Activated CD8-positive, alpha-beta memory T cell treated with anti-CD3 and anti-CD28 coated beads, Interleukin-2, amount 50 U/mL, for 48 hours (primary cell): ENCODE results near the gene RFT1.
A peak's percentile ranks its signal among the peaks of the same experiment; 100 is the strongest.
"Not testable (repeated sequence)": the region's sequence is repeated elsewhere in the genome, so short reads cannot be mapped to it uniquely, and the experiment has no call there.

Experiments used
- DNase-seq: peaks from one replicate; pipeline ENCODE4 v3.0.0-alpha.2; 2020

Gene RFT1

DNA sequence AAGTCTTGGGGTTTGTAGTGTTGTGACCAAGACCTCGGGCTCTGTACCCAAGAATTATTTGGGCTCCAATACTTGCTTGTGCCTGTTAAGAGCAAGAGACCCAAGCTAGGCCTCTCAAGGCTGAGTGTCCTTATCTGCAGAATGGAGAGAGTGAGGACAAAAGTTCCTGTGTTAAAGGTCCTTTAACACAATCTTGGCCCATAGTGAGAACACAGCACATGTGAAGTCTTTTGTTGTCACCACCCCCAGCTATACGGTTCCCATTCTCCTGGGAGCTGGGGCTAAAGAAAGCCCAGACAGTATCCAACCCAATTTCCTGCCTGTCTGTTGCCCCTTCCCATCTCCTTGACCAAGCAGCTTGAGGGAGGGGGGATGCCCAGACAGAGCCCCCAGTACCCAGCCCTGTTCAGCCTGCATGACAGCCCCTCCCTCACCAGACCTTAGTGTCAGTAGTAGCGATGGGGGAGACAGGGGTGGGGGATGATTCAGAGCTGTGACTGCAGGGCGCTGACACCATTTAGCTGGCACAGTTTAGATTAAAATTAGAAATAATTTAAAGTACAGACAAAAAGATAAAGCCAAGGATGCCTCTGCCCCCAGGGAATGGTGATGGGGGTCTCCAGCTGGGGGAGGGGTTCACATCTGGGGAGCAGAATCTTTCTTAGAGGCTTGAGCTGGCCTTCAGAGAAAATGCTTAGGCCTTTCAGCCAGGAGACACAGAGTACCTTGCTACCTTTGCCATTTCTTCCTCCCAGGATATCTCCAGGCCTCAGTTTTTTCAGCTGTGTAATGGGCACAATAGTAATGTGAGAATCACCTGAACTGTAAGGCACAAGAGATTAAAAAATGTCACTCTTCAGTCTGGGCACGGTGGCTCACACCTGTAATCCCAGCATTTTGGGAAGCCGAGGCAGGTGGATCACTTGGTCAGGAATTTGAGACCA is 33.5 kb upstream of the RFT1 start:
- no peak for DNase-seq

DNA sequence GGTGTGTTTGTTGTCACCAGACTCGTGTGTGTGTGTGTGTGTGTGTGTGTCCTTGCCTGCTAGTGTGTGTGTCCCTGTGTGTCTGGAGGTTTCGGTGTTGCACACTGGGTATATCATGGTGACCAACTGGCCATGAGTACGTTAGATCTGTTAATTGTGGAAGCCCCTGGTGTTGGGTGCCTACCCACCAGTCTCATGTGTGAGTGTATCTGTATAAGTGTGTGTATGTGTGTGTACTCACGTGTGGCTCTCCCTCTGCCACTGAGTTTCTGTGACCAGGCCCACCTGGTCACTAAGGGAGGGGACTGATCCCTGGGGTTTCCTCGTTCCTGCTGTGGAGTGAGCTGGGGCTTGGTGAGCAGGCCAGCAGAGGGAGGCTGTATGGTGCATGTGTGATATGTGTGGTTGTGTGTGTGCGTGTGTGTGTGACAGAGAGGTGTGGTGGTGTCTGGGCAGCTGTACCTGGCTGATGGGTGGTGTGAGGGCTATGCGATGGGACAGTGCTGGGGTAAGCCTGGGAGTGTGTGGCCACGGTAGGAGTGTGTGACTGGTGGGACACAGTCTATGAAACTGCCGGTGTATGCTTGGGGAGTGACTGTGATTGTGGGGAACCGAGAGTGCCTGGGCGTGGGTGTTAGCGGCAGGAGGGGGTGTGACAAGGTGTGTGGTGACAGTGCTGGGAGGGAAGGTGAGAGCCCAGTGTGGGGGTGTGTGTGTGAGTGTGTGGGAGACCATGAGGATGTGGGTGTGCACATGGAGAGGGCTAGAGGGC is 32.6 kb upstream of the RFT1 start:
- no peak for DNase-seq

DNA sequence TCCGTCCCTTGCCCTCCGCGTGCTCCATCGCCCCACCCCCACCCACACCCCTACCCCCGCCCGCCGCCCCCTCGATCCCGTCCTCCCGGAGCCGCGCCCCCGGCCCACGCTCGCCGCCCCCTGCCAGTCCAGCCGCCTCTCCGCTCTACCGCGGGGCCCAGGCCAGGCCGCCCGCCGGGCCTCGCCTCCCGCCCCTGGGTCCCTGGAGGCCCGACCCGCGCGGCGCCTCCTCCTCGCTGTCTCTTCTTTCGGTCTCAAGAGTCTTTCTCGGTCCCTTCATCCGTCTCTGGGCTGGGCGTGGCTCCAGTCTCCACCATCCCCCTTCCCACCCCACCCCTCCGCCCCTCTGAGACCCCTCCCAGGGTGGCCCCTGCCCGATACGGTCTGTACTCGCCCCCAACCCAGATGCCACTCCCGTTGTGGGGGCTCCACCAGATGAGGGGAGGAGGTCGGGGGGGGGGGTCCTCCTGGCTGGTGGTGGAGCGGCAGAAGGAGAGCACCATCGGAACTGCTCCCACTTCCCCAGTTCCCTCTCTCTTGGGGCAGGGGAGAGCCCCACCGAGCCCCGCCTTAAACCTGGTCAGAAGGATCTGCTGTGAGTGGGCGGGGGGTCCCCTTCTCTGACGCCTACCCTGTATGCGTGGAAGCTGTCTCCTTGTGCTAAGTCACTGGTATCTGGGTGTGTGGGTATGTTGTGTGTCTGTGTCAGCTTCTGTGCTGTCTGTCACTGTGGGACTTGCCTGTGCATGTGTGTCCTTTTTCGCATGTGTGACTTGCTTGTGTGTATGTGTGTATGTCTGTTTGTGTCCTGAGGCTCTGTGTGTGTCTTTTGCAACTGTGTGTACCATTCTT is 31.8 kb upstream of the RFT1 start:
- DNase-seq: peak; percentile 66

DNA sequence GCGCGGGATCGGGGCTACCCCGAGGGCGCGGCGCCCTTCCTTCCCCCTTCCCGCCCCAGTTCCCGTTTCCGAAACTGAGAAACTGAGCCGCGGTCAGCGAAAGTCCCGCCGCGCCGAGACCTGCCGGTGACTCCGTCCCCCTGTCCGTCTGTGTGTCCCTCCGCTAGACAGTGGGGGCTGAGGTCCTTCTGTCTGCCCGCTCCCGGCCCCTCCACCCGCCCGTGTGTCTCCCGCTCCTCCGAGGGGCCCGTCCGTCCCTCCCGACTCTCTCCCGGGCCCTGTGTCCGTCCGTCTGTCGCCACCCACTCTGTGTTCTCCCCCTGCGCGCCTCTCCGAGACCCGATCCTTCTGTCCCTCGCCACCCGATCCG is 31.2 kb upstream of the RFT1 start:
- peak; percentile 63 for DNase-seq

DNA sequence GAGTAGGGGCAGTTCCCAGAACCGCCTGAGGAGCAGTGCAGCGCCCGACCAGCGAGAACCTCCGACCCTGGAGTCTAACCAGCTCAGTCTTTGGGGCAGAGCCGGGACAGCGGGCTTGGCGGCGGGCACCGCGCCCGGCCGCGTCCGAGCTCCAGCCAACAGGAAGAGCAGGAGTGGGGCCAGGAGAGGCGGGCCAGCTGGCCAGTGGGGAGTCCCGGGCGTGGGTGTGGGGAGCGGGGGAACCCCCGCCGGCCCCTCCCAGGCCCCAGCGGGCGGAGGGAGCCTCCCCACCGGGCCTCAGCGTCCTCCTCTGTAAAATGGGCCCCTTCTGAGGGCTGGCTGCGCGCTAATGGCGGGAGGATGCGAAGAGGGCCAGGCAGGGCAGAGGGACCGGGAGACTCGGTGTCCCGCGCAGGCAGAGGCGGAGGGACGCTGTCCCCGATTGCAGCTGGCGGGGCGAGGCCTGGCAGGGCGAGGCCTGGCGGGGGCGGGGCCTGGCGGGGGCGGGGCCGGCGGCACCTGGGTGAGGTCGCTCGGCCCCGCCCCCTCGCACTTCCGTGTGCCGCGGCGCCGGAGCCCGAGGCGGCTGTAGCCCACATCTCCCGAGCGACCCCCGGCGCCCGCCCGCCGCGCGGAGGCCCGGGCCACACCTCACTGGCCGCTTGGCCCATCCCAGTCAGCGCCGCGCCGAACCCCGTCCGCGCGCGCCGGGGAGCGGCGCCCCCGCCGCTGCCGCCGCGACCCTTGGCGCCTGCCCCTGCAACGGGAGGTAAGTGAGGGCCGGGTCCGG is 30.6 kb upstream of the RFT1 start, which contains the start of gene PRKCD:
TSS of gene PRKCD (plus strand) at position 550 of the 790 bp plus-strand sequence. CDS start 17,214 bp downstream, outside the sequence.
- DNase-seq: peak; percentile 87

DNA sequence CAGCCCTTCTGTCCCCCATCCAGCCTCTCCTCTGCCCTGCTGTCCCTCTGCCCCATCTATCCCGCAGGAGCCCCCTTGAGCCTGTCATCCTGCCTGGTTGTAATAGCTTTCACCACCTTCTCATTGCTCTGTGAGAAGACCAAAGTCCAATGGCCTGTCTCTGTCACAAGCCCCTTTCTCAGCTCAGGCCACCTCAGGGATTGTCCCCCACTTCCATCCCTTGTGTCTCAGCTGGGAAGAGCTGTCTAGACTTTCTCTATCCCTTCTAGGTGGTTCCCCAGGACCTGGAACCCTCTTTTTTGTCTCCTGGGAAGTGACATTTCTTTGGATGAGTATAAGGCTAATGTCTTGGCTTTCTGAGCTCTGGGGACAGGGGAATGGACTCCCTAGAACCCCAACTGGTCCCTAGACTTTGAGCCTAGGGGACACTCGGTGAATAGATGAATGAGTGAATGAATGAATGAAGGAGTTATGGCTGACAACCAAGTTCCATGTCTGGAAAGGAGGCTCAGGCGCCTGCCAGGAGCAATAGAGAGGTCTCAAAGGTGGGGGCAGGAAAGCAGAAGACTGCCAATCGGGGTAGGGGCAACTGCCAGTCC is 29.9 kb upstream of the RFT1 start:
- DNase-seq: no peak

DNA sequence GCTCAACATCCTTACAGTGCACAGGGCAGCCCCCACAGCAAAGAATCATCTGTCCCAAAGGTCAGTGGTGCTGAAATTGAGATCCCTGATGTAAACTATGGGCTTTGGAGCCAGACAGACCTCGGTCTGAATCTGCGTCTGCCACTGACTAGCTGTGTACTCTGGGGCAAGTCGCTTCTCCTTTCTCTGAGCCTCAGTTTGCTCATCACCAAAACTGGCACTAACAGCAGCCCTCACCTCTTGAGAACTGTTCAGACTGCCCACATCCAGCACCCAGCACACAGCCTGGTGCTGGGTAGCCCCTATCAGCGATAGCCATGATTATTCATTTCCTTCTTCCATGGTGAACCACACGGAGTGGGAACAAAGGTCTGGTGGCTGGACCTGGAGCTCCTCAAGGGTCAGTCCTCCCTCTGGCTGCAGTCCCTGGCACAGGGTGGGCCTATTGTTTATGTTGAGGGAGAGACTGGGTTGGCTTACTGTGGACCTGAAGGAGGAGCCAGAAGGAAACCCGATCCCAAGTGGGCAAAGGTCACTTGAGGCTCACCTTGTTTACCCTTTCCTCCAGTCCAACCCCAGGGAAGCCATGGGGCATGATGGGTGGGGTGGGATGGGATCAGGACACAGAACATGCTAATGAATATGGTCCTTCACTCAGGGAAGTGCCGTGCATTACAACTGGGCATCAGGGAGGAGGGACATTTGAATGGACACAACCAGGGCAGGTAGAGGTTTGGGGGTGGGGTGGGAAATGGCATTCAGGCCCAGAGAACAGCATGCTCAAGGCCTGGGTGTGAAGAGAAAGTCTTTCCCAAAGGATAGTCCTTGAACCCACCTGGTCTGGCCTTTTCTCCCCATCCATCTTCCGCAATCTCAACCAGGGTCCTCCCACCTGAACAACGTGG is 29.2 kb upstream of the RFT1 start:
- no peak for DNase-seq

DNA sequence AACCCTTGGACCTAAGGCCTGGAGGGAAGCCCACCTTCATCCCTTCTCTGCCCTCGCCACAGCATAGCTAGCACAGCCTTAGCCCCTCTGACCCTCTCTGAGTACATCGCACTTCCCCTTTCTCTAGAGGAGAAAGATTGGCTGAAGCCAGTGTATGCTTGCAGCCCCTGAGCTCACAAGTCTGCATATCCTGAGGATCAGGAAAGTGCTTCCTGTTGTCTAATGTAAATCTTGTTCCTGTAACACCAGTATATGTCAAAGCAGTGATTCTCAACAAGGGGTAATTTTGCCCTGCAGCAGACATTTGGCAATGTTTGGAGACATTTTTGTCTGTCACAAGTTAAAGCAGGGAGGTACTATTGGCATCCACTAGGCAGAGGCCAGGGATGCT is 28.5 kb upstream of the RFT1 start:
- DNase-seq: no peak

DNA sequence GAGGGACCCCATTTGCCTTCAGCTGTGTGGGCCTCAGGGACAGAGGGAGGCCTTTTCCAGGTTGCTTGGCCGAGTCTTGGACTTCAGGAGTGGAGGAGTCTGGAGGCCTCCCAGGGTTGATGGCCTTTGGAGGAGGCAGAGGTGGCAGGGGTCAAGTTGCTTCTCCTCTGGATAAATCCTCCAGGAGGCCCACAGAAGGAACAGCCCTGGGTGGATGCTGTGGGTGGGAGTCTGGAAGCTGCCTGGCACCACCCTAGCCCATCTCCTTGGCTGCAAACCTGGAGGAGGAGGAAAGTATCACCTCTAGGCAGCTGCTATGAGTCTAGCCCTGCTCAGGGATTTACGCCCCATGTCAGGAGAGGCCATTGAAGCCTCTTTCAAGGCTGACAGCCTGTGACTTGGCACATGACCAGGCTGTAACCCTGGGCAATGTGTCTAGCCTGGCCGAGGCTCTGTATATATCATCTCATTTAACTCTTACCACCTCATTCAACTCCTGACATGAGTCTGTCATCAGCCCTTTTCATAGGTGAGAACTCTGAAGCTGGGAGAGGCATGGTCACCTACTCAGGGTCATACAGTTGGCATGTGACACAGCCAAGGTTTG is 27.8 kb upstream of the RFT1 start:
- DNase-seq: no peak

DNA sequence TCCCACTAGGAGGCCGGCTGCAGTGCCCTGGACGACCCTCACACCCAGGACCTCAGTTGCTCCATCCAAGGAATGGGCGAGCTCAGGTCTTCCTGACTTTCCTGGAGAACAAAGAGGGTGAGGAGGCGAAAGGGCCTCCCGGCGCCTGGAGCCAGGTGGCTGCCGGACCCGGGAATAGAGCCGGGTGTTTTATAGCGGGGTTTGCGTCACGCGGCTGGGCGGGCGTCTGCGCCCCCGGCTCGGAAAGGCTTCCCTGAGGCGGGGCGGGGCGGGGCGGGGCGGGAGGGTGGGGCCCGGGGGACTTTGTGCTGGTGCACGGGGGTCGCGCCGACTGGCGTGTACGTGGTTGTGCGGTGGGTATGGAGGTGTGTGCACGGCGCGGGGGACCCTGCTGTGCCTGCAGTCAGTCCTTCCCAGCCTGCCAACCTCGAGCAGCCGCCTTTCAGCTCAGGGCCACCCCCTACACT is 26.2 kb upstream of the RFT1 start:
- DNase-seq: no peak

DNA sequence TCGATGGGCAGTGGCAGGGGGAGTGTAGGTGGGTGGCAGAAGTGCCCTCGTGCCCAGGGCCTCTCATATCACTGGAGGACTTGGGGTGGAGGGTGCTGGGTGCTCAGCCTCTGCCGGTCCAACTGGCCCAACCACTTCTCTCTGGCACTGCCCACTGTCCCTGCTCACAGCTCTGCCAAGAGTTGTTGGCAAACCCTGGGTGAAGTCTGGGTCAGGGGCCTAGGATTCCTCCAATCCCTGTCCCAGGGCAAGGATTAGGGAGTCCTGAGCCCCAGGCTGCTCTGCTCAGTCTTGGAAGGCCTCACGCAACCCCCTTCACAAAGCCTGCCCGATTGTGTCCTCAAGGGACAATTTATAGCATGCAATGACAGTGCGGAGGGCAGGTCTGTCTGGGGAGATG is 25.5 kb upstream of the RFT1 start:
- DNase-seq: no peak

DNA sequence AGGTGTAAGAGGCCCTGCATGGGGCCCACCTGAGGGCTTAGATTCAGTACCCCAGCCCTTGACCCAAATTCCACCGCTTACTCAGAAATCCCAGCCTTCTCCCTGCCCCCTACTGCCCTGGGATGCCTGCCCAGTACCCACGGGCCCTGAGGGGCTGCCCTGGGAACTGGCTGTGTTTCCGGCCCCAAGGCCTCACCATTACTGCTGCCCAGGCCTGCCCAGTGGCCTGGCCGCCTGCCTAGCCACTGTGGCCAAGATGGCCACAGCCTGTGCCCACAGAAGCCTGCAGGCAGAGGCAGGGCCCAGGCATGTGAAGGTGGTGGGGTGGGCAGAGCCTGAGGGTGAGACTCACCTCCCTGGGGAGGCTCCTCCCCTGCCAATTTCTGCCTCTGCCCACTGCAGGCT is 24.6 kb upstream of the RFT1 start:
- no peak for DNase-seq

DNA sequence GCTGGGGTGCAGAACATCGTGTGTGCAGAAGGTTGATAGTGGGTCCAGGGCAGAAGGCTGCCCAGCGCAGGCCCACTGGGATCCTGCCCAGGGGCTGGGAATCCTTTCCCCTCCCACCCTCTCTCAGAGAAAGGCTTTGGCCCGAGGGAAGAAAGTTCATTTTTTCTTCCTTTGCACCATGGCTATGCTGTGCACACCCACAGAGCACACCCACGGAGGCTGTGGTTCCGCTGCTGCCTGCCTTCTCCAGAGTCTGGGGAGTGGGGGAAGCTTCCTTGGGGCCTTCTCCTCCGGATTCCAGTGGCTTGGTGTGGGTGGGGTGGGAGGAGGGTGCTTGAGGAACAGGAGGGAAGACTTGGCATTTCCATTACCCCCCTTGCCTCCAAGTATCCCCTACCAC is 23.7 kb upstream of the RFT1 start:
- DNase-seq: no peak

DNA sequence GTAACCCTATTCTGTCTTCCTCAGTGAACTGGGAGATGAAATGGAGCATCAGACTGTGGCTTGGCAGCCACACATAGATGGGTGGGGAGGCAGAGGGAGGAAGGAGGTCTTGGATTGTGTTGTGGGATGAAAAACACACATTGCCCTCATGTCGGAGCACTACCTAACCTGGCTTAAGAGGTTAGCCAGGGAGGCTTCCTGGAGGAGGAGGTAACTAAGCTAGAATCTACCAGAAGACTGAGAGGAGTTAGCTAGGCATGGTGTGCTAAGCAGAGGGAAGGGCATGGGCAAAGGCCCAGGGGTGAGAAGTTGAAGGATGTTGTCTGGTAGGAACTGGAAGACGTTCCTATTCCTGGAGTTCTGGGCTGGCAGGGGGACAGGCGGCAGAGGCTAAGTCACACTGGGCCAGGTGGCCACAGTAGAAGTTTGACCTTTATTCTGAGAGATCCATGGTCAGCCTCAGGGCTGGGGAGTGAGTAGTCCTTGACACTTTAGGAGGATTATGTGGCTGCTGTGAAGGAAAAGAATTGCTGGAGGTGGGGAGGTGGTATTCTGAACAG is 23.1 kb upstream of the RFT1 start:
- DNase-seq: no peak

DNA sequence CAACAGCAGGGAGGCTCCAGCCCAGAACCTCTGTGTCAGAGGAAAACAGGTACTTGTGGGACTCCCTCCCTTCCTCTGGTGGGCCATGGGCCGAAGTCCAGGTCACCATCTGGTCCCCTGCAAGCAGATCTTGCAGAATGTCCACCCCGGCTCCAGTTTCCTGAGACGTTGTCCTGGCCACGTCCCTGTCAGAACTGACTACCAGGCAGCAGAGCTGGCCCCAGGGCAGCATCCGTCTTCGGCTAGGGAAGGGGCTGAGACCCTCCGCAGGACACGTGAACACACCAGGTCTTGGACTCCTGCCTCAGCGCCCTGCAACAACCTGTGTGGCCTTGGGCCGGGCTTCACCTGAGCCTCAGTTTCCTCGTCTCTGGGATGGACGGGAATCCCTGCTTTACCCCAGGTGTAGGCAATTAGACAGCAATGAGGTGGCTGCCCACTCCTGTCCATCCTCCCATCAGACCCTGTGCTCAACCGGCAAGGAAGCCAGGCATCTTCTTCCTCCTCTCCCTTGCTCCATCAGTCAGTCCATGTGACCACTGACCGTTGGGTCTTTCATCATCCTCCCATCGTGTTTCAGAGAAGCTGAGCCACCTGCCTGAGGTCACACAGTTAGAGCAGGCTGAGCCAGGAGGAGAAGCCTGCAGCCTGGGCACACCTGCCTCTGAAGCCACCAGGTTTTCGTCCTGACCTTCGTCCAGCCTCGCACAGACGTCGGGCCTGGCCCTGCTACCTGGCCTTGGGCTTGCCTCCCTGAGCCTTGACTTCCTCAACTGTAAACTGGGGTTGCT is 21.8 kb upstream of the RFT1 start:
- DNase-seq: no peak

DNA sequence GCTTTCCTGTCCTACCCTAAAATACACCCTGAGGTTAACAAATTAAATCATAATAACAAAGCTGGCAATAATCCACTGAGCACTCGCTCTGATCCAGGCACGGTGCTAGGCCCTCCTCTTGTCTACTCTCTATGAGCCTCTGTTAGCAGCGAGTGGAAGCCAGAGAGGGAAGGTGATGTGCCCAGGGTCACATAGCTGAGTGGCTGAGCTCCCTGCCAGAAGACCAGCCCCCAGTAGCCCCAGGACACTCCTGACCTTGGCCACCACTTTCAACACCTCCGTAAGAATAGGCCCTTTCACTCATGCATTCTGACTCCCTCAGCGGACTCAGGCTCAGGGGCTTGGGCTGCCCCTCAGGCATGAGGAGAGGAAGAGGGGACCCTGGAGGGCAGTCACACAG is 21.2 kb upstream of the RFT1 start:
- no peak for DNase-seq

DNA sequence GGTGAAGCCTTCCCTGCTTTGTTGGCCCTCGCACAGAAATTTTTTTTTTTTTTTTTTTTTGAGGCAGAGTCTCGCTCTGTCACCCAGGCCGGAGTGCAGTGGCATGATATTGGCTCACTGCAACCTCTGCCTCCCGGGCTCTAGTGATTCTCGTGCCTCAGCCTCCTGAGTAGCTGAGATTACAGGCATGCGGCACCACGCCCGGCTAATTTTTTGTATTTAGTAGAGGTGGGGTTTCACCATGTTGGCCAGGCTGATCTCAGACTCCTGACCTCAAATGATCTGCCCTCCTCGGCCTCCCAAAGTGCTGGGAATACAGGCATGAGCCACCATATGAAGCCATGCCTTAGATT is 20.8 kb upstream of the RFT1 start:
- not testable (repeated sequence) for DNase-seq

DNA sequence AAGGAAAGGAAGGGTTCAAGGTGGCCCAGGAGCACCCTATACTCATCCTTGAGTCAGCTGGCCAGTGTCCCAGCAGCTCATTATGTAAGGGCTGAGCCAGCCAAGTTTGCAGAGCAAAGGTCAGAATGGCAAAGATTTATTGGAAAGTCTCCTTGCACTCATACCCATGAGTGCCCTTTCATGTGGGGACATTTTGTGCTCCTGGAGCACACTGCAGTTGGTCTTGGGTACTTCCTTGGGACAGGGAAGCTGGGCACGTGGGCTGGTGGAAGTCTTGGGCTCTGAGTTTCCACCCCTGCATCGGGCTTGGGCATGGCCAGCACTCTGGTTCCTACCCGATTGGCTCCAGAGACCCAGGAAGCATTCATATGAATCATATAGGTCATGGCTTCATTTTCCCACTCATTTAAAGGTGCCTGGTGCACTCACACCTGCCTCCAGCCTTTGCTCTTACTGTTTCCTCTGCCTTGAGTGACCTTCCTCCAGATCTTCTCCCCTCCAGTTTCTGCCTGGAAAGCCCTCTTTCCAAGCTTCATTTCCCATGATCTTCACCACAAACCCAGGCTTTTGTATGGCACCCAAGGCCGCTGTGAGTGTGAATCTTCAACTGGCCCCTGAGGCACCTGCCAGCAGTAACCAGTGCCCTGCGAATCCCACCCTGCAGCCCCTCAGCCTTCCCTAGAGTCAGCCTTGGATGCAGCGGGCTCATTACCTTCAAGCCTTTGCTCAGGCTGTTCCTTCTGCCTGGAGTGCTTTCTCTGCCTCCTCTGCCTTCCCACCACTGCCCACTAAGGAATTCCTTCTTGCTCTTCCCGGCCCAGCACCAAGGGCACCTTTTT is 20.2 kb upstream of the RFT1 start:
- DNase-seq: no peak
